ENCODE results near the gene MIOS.

The MIOS gene

DNA sequence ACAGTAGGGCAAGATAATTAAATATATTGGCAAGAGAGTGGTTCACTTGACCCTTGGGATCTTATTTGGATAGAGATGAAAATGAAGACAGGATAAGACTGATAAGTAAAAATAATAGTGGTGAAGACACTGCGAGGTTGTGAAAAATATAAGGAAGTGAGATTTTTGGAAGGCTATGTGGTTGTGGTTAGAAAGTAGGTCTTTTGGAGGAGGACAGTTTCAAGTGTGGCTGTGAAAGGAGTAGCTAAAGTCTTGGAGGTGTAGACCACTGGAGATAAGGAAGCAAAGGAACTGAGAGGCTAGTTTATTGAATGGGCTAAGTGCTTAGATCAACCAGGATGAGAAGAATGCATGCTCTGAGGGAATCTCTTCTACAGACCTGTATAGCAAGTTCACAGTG lies 11.2 kb downstream of the MIOS start:
- DNase-seq (ENCODE audit: low read depth), result no peak
- TF ChIP-seq CTCF (IDR thresholded peaks at IDR 0.05; ENCODE audit: insufficient read depth, low read depth, low read length, missing control alignments), result no peak
- H3K4me3 ChIP-seq (ENCODE audit: low read length), result no peak overlapping the region

GRCh38 chr7:7579638-7580037 lies 13.0 kb downstream of the MIOS start:
- no peak for DNase-seq (ENCODE audit: low read depth)
- TF ChIP-seq CTCF (IDR thresholded peaks at IDR 0.05; ENCODE audit: insufficient read depth, low read depth, low read length, missing control alignments), result no peak
- no peak overlapping the region for H3K4me3 ChIP-seq (ENCODE audit: low read length)

DNA sequence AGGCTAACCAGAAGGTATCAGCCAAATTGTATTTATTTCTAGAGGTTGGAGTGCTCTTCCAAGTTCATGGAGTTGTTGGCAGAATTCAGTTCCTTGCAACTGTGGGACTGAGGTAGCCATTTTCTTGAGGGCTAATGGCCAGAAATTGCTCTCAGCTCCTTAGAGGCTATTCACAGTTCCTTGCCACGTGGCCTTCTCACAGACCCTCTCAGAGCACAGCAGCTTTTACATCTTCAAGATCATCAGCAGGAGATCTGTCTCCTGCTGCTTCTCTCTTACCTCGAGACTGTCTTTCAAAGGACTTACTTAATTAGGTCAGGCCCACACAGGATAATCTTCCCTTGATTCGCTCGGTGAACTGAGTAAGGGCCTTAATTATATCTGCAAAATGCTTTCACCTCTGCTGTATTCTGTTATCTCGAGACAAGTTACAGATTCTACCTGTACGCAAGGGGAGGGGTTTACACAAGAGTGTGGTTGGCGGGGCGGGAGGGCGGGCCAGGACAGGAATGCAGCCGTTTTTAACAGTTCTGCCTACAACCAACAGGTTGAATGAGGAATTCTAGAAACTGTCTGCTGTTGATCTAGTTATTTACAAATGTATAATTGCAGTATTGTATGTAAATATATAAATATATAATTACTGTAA lies 15.0 kb downstream of the MIOS start:
- peak; percentile 8 for DNase-seq (ENCODE audit: low read depth)
- H3K4me3 ChIP-seq (ENCODE audit: low read length), result no peak overlapping the region
- TF ChIP-seq CTCF (IDR thresholded peaks at IDR 0.05; ENCODE audit: insufficient read depth, low read depth, low read length, missing control alignments), result no peak

DNA sequence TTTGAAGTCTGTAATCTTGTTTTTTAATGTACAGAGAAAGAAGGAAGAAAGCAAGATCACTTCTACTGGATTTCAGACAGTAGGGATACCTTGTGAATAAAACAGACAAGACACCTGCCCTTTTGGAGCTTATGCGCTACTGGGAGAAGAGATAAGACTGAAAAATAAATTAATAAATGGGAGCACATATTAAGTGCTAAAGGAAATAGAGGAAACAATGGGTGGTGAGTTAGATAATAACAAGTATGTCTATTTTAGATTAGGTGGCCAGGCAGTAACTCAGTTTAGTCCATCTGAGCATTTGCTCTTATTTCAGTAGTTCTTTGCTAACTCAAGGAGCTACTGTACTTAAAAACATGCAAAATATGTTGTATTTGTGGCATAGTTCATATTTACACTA lies 15.9 kb downstream of the MIOS start:
- no peak overlapping the region for H3K4me3 ChIP-seq (ENCODE audit: low read length)
- no peak for DNase-seq (ENCODE audit: low read depth)
- TF ChIP-seq CTCF (IDR thresholded peaks at IDR 0.05; ENCODE audit: insufficient read depth, low read depth, low read length, missing control alignments), result no peak

GRCh38 chr7:7583731-7584130 lies 17.0 kb downstream of the MIOS start:
- DNase-seq (ENCODE audit: low read depth), result no peak
- H3K4me3 ChIP-seq (ENCODE audit: low read length), result no peak overlapping the region
- TF ChIP-seq CTCF (IDR thresholded peaks at IDR 0.05; ENCODE audit: insufficient read depth, low read depth, low read length, missing control alignments), result no peak

- DNase-seq (ENCODE audit: low read depth), result no peak
- H3K4me3 ChIP-seq (ENCODE audit: low read length), result no peak overlapping the region
- TF ChIP-seq CTCF (IDR thresholded peaks at IDR 0.05; ENCODE audit: insufficient read depth, low read depth, low read length, missing control alignments), result no peak
Measured at GRCh38 chr7:7584653-7585052, 18.0 kb downstream of the MIOS start.

DNA sequence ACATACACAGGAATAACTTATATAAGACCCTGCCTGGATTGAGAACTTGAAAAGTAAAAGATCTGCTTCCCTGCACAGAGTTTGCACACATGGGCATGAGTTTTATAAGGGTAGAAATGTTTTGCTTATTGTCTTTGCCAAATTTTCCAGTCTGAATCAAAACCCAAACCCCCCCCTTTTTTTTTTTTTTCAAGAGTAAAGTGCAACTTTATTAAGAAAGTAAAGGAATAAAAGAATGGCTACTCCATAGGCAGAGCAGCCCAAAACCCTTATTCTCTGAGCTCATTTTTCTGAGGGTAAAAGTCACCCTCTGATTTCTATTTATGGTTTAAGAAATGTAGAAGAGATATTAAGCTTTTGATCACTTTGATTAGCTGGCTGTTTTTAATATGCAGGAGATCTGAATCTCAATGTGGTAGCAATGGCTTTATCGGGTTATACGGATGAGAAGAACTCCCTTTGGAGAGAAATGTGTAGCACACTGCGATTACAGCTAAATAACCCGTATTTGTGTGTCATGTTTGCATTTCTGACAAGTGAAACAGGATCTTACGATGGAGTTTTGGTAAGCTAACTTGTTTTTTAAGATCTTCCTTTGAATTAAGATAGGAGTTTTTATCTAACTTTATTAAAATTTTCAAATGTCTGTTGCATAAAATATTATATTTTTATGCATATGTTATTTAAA lies 18.7 kb downstream of the MIOS start:
- TF ChIP-seq CTCF (IDR thresholded peaks at IDR 0.05; ENCODE audit: insufficient read depth, low read depth, low read length, missing control alignments), result no peak
- DNase-seq (ENCODE audit: low read depth), result no peak
- H3K4me3 ChIP-seq (ENCODE audit: low read length), result no peak overlapping the region

All from epithelial cell of esophagus (primary cell).